HG03097 (cell line): ENCODE data around the gene TUT7.
"Not testable (repeated sequence)": the region's sequence is repeated elsewhere in the genome, so short reads cannot be mapped to it uniquely, and the experiment has no call there.

Experiments
- ATAC-seq: cut with Tn5 transposase; IDR thresholded peaks from one replicate; pipeline ENCODE4 v1.9.1; 2021; ENCODE audit not compliant: unreplicated experiment, low FRiP score

TUT7 gene, protein sequence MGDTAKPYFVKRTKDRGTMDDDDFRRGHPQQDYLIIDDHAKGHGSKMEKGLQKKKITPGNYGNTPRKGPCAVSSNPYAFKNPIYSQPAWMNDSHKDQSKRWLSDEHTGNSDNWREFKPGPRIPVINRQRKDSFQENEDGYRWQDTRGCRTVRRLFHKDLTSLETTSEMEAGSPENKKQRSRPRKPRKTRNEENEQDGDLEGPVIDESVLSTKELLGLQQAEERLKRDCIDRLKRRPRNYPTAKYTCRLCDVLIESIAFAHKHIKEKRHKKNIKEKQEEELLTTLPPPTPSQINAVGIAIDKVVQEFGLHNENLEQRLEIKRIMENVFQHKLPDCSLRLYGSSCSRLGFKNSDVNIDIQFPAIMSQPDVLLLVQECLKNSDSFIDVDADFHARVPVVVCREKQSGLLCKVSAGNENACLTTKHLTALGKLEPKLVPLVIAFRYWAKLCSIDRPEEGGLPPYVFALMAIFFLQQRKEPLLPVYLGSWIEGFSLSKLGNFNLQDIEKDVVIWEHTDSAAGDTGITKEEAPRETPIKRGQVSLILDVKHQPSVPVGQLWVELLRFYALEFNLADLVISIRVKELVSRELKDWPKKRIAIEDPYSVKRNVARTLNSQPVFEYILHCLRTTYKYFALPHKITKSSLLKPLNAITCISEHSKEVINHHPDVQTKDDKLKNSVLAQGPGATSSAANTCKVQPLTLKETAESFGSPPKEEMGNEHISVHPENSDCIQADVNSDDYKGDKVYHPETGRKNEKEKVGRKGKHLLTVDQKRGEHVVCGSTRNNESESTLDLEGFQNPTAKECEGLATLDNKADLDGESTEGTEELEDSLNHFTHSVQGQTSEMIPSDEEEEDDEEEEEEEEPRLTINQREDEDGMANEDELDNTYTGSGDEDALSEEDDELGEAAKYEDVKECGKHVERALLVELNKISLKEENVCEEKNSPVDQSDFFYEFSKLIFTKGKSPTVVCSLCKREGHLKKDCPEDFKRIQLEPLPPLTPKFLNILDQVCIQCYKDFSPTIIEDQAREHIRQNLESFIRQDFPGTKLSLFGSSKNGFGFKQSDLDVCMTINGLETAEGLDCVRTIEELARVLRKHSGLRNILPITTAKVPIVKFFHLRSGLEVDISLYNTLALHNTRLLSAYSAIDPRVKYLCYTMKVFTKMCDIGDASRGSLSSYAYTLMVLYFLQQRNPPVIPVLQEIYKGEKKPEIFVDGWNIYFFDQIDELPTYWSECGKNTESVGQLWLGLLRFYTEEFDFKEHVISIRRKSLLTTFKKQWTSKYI (N-terminal part only)

DNA sequence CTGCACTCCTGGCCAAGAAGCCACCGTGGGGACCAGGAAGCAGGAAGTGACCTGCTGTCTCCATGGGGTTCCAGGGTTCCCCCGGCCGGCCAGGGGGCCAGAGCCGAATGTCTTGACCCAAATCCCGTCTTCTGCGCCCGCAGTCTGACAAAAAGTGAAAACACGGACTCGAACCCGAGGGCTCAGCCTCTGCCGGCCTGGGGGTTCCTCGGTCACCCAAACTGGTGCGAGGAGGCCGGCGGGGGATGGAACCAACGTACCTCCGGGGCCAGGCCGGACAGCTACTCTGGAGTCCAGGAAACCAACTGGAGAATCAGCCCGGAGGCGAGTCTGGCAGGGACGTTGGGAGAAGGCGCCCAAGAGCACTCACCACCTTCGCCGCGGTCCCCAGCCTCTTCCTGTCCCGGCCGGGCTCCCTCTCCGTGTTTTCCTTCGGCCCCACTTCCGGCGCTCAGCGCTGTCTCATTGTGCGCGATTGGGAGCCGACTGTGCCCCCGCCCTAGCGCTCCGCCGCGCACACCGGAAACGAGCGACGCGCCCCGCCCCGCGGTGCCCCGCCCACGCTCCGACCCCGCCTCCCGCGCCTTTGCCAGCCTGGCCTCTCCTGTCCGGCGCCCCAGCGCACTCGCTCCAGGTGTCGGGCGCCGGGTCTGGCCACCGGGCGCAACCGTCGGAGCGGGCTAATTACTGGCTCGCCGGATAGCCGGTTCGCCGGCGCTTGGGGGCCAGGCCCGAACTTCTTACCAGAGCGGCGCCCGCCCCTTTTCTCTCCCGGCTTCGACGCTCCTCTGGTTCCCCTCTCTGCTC is at the start of gene TUT7:
TSS of gene TUT7 (minus strand) at position 400 of the 807 bp plus-strand sequence. CDS start 1,211 bp downstream, outside the sequence.
- peak; percentile 85 for ATAC-seq

DNA sequence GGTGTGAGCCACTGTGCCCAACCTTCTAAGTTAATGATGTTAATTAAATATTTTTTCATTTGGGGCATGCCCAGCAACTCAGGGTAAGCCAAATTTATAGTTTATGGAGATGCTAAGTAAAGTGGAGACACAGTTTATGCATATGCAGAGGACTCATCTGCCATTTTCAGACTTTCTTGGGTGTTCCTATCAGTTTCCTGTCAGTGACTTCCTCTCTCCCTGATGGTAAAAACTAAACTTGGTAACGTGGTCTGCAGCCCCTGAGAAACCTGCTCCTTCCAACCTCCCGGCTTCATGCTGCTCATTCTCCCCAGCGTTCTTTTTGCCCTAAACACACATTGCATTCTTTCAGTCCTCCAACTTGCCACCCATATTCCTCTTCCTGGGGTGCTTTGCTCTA is 48.4 kb upstream of the TUT7 start:
- no peak for ATAC-seq

DNA sequence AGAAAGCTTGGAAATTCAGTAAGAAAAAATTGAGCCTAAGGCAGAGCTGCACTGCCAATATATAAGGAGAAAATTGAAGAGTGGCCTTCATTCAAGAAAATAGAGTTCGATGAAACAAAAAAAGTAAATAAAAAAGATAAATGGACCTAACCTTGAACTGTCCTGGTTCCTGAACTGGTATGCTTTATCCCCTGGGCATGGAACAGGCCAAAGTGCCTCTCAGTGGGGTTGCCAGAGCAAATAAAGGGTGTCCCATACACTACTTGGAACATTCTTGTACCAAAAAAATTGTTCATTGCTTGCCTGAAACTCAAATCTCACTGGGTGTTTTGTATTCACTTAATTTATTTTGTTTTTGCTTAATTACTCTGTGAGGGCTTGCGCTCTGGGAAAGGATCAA is 42.2 kb upstream of the TUT7 start:
- ATAC-seq: no peak

DNA sequence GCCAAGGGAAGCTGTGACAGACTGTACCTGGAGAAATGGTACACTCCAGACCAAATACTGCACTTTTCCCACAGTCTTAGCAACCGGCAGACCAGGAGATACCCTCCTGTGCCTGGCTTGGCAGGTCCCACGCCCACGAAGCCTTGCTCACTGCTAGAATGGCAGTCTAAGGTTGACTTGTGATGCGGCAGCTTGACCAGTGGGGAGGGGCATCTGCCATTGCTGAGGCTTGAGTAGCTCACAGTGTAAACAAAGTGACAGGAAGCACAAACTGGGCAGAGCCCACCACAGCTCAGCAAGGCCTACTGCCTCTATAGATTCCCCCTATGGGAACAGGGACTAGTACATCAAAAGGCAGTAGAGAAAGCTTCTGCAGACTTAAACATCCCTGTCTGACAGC is 36.0 kb upstream of the TUT7 start:
- not testable (repeated sequence) for ATAC-seq

DNA sequence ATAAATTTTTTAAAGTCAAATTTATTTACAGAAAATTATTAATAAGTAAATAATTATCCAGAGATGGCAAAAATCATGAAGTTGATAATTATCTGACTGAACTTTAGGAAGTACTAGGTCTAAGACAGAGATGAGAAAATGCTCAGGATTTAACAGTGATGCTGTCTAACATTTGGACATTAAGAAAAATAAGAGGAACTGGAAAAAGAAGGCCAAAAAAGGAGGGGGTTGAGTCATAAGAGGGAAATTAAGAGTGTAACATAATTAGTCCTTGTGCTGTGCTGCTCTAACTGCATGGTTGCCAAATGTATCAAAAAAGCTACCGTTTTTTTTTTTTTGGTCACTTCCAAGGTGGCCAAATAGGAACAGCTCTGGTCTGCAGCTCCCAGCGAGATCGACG is 35.4 kb upstream of the TUT7 start:
- no peak for ATAC-seq

DNA sequence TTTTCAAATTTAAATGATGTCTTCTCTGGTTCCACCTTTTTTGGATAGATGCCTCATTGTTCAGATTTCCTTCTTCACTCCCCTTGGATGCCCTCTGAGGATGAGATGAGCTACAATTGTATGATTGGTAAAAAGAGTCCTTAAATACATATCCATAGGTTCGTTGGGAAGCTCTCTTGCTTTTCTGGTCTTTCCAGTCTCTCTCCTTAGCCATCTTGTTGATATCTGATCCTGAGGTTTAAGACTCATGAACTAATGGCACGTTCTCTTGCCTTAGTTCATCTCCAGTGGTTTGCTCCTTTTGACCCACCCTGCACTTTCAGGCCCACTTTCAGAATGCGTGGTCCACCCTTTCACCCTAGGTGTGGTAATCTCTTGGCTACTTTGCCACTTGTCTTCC is 33.2 kb upstream of the TUT7 start:
- ATAC-seq: no peak

DNA sequence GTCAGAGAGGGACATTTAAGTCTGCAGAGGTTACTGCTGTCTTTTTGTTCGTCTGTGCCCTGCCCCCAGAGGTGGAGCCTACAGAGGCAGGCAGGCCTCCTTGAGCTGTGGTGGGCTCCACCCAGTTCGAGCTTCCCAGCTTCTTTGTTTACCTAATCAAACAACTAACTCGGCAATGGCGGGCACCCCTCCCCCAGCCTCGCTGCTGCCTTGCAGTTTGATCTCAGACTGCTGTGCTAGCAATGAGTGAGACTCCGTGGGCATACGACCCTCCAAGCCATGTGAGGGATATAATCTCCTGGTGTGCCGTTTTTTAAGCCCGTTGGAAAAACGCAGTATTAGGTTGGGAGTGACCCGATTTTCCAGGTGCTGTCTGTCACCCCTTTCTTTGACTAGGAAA is 28.8 kb upstream of the TUT7 start:
- ATAC-seq: not testable (repeated sequence)

DNA sequence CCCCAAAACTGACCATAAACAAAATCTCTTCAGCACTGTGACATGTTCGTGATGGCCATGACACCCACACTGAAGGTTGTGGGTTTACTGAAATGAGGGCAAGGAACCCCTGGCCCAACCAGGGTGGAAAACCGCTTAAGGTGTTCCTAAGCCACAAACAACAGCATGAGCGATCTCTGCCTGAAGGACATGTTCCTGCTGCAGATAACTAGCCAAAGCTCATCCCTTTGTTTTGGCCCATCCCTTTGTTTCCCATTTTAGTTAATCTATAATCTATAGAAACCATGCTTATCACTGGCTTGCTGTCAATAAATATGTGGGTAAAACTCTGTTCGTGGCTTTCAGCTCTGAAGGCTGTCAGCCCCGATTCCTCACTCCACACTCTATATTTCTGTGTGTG is 21.8 kb upstream of the TUT7 start:
- ATAC-seq: no peak

DNA sequence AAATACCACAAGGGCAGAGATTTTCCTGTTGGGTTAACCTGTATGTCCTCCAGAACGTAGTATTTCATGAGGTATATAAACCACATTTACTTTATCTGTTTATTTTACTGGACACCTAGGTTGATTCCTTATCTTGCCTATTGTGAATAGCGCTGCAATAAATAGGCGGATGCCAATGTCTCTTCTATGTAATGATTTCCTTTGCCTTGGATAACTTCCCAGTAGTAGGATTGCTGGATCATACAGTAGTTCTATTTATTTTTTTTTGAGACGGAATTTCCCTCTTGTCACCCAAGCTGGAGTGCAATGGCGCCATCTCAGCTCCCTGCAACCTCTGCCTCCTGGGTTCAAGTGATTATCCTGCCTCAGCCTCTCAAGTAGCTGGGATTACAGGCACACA is 15.6 kb upstream of the TUT7 start:
- no peak for ATAC-seq

DNA sequence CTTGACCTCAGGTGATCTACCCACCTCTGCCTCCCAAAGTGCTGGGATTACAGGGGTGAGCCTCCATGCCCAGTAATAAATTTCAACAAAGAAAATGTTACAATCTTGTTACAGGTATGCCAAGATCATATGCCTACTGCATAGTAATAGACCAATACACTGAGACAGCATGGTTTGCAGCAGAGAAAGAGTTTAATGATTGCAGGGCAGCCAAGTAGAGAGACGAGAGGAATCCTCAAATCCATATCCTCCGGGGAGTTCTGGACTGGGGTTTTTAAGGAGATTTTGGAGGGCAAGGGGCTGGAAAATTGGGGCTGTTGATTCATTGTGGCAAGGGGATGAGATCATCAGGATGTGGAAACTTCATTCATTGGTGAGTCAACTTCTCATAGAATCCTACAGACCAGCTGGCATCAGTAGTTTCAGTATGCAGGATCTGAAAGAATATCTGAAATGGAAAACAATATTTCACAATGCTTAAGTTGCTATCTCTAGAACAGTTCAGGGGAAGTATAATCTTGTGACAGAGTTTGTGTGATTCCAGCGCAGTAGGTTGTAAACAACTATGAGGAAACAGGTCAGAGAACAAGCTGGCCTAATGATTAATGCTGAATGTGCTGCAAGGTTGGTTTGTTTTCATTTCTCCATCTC is 14.8 kb upstream of the TUT7 start:
- no peak for ATAC-seq

DNA sequence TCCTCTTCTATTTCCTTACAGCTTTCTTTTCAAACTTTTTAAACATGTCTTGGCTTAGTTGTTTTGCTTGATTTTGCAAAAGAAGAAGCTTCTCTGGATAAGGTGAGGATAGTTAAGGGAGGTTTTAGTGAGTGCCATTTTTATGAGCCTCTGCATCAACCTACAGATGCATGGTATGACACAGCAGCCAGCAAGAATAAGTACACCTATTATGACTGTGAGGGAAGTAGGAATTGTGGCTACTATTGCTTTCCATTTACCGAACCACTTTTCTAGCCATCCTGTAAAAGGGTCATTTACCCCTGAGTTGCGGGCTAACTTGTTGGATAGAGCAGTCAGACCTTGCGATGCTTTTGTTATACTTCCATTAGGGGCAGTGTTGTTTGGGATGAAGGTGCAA is 7.0 kb upstream of the TUT7 start:
- no peak for ATAC-seq

DNA sequence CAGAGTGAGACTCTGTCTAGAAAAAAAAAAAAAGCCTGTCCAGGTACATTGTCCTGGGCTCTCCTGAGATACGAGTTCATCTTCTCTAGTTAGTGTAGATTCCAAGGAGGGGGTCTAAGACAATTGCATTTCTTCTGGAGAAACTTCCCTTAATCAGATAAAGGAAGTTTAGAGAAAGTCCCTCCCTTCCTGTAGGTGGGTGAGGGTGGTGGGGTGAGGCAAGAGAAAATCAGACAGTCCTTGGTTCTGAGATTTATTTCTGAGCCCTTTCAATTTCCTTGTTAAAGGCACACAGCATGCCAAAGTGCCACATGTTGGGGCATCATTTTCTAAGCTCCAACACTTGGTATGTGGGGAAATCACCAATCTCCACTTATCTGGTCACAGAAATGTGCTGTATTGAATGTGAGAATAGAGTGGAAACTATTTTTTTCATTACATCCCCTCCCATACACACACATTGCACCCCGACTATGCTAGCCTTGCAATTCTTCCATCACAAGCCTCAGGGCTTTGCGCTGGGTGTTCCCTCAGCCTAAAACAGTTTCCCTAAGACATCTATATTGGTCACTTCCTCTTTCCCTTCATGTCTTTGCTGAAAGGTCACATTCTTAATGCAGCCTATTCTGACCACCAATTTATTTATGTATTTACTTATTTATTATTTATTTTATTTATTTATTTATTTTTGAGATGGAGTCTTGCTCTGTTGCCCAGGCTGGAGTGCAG is 5.1 kb upstream of the TUT7 start:
- ATAC-seq: no peak

DNA sequence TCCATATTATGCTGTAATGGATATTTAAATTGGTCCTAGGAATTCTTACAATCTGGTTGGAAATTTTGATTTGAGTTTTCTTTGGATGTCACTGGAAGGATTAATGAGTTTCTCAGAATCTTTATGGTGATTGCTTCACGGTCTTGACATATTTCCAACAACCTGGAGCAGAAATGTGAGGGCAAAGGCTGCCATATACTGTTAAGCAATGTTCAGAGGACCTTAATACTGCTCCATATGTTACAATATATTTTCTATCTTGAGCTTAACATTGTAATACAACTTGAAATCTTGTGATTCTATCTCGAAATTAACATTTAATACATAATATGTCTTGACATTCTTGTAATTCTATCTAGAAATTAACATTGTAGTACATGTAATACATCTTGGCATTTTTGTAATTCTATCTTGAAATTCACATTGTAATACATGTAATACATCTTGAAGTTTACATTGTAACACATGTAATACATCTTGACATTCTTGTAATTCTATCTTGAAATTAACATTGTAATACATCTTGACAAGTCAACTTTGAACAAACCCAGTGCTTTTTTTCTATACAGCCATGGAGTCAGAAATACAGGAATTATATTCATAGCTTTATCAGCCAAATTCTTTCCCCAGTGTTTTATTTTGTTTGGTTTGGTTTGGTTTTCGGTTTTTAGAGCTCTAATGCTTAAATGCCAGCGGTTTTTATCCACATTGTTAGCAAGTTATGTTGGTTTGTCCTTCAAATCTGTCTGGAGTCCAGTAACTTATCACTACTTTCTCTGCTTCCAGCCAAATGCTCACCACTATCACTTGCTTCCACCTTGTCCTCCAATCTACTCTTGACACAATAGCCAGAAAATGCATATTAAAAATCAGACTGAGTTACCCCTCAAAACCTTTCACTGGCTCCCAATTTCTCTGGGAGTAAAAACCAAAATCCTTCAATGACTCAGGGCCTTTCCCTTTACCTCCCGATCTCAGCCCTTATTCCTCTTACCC is 3.0 kb upstream of the TUT7 start:
- no peak for ATAC-seq

DNA sequence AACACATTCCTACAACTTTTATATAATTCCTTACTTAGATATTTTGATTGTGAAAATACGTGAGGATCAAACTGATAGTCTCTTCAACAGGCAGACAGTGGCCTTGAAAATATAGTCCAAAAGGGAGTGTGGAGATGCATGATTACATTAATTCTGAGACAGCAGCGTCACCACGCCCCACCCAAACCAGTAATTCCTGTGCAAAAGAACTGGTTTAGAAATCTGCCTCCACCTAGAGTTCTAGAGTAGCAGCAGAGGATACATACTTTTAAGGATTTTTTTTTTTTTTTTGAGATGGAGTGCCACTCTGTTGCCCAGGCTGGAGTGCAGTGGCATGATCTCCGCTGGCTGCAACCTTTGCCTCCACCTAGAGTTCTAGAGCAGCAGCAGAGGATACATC is 1.6 kb upstream of the TUT7 start:
- no peak for ATAC-seq

DNA sequence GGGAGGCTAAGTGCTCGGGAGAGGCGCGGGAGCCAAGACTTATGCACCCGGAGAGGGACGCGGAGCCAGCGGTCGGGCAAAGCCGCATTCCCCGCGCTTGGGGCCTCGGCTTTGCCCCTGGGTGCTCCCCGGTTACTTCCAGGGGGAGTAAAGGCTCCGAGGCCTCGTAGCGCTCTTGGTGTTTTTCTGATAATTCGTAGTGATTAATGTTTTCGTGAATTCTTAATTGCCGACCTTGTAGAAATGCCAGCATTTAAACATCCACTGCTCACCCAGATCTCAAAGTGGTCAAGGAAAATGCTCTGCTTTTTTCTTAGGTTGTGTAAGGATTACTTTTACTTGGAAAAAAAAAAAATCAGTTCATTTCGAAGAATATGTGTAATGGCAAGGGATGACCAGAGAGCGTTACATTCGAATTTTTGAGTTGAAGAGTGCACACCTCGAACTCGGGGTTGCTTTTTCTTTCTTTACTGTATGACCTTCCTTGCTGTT is 654 bp upstream of the TUT7 start:
- ATAC-seq: no peak

DNA sequence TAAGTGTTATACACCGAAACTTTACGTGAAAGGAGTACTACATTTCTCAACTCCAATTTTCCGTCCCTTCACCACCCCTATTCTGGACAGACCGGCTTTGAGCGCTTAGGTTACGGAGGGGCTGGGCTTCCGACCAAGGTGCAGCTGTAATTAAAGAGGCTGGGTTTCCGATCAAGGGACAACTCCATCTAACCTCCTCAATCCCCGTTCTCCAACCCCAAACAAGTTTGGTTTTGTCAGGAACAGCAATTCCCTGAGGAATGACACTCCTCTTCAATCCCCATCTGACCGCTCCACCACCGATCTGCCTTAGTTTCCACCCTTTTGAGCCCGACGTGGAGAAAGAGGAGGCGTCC is 577 bp downstream of the TUT7 start:
- no peak for ATAC-seq

DNA sequence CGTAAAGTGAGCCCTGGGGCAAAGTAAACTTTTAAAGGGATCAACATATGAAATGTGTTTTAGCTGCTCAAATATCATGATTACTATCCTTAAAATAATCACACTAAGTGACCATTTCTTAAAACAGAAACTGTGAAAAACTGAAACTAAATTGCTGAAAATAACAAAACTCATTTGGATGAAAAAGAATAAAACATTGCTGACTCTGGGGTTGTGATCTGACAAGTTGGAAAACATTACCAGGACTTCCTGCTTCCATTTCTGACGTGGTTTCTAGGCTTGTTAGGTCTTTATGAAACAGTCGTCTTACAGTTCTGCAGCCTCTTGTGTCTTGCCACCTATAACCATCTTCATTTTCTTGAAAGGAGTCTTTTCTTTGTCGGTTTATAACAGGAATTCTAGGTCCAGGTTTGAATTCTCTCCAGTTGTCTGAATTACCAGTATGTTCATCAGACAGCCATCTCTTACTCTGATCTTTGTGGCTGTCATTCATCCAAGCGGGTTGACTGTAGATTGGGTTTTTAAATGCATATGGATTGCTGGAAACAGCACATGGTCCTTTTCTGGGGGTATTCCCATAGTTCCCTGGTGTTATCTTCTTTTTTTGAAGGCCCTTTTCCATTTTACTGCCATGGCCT is 1.7 kb downstream of the TUT7 start:
- ATAC-seq: no peak
